ENCODE measurements around the gene WRNIP1. TPM values are rescaled to one million over a fixed set of nuclear protein-coding genes. Genes with fewer than 3 reads are reported as not detected.
"Not testable (repeated sequence)": the region's sequence is repeated elsewhere in the genome, so short reads cannot be mapped to it uniquely, and the experiment has no call there.

Gene WRNIP1
- polyA plus RNA-seq, 4 donors: 47.9 to 62.3 (median 56.9) TPM

DNA sequence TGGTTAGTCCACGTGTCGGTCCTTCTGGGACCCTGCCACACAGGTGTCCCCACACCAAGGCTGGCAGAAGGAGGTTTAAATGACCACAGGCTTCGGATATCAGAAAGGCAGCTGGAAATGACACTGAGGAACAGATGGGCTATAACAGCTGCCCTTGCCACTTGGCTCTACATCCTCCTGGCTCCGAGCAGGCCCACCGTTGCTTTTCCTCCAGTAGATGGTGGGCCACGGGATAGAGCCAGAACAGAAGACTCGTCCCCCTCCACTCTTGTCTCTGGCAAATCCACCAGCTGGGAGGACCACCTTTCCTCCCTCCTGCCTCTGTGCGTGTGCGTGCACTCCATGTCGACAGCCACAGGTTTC, 17.6 kb downstream of the WRNIP1 start:
- no peak for DNase-seq (ENCODE audit: low read depth in 4 of 4, low spot score in 3 of 4)

DNA sequence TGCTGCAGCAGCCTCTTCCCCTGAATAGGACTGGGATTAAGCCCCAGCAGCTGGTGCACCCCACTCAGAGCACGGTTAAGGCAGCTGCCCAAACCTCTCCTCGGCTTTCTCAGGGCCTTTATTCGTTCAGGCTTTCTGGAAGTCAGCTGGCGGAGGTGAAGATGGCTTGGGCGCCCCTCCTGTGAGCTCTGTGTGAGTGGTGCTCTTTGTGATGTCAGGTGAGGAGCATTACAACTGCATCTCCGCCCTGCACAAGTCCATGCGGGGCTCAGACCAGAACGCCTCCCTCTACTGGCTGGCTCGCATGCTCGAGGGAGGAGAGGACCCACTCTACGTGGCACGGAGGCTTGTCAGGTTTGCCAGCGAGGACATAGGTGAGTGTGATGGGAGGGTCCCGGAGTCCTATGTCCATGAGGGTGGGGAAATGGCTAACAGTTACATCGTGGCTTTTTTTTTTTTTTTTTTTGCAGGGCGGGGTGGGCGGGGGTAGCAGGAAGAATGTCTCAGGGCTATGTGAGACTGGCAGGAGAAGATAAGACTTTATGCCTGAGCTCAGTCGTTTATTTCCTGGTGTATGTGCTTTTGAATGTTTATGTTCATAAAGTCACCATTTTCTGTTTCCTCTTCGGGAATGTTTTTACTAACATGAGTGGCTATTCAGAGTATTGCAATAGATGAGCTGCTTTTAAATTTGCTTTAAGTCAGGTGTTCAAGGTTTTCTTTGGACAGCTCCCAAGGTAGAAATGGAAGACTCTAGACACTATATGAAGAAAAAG, 18.2 kb downstream of the WRNIP1 start:
- no peak for DNase-seq (ENCODE audit: low read depth in 4 of 4, low spot score in 3 of 4)

DNA sequence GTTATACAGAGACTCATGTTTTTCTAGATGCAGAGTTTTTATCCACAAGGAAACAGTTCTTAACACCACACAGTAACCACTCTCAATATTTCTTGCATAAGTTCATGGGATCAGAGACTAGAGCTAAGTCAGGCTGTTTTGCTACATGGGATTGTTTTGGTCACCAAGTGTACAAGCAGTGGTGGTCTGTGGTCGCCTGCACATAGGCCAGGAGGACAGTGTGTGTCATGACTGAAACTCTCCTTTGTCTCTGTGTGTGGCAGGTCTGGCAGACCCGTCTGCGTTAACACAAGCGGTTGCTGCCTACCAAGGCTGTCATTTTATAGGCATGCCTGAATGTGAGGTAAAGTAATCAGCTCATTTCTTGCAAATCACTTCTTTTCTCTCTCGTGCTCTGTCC, 18.9 kb downstream of the WRNIP1 start:
- no peak for DNase-seq (ENCODE audit: low read depth in 4 of 4, low spot score in 3 of 4)

GRCh38 chr6:2784930-2785329, 19.7 kb downstream of the WRNIP1 start:
- no peak for DNase-seq (ENCODE audit: low read depth in 4 of 4, low spot score in 3 of 4)

GRCh38 chr6:2786269-2786668, 21.1 kb downstream of the WRNIP1 start:
- no peak for DNase-seq (ENCODE audit: low read depth in 4 of 4, low spot score in 3 of 4)

DNA sequence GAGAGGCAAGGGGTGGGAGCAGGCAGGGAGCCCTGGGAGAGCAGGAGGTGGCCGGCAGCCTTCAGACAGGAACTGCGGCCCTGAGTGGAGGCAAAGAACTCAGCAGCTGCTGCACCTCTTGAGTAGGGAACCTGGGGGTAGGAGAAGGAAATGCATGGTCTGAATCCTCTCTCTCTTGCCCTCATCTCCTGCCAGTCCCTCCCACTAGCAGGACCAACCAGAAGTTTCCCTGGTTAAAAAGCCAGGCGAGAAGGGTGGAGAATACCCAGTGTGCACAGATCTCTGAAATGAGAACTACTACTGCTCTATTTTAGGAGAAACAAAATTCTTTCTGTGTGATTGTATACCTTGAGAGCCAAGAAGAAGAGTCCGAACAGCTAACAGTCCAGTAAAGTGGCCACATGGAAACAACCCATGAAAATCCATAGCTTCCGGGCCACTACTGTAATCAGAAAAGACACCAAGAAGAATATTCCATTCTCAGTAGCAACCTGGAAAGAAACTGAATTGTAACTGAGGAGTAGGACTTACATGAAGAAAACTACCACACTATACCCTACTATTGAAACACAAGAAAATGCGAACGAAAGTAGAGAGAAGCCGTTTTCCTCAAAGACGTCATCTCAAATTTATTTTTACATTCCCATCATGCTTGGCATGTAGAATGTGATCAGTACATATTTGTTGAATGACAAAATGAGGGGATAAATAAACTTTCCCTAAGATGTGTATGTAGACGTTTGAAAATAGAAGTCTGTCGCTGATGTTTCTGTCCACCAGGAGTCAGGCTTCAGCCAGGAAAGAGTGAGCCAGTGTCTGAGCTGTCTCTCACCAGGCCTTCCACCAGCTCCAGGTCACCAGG, 25.6 kb downstream of the WRNIP1 start:
- no peak for DNase-seq (ENCODE audit: low read depth in 4 of 4, low spot score in 3 of 4)

- DNase-seq (ENCODE audit: low read depth in 4 of 4, low spot score in 3 of 4): no peak
Observed at GRCh38 chr6:2791450-2791974, 26.3 kb downstream of the WRNIP1 start.

DNA sequence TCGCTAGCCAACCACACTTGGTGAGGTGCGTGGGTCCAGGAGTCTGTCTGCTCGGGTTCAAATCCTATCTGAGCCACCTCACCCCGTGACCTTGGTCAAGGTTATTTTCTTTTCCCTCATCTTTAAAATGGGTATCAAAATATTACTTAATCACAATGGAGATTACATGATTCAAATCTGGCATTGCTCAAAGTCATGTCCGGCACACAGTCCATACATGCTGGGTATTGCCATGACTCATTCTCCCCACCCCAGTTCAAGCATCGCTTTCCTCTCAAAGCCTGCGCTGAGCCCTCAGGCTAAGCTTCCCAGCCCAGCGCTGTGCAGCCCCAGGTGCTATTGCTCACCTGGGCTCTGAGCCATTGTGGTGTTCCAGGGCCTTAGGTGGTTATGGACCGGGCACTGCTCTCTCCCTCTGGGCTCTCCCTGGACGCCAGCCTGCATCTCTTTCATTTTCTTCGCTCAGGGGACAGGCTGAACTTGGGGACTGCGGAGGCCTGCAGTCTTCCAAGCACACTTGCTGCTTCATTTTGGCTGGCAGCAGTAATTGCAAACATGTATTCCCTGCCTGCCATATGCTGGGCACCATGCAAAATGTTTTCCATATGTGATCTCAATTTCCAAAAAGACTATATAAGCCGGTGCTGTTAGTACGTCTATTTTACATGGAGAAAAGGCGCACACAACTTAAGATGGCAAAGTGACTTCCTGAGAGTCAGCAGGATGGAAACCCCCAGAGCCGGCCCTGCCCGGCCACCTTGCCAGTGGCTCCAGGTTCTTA, 27.3 kb downstream of the WRNIP1 start:
- no peak for DNase-seq (ENCODE audit: low read depth in 4 of 4, low spot score in 3 of 4)

DNA sequence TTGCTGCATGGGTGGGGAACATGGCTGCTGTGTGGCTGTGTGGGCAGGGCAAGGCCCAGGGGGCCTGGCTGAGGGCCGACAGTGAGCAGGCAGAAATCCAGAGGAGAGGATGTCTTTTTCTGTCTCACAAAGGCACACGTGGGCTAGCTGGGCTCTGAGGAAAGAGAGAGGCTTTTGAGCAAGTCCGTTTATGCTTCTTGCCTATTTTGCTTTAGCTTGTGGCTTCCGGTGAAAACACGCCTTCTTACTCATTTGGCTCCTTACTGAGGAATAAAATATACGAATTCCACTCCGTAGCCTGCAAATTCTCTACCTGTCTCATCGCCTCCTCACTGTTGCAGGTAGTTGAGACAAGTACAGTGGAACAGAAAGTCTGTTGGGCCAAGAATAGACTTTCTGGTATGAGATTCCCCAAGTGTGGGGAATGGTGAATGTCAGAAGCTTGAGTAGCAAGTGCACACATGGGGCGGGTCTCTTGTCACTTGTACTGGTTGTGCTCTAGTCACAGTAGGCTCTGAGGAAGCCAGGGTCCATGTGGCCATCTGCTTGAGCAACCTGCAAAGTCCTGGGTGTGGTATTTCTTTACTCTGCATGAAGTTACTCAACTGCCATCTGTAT, 28.4 kb downstream of the WRNIP1 start:
- DNase-seq (ENCODE audit: low read depth in 4 of 4, low spot score in 3 of 4): no peak

GRCh38 chr6:2794171-2794730, 29.1 kb downstream of the WRNIP1 start:
- DNase-seq (ENCODE audit: low read depth in 4 of 4, low spot score in 3 of 4): no peak

DNA sequence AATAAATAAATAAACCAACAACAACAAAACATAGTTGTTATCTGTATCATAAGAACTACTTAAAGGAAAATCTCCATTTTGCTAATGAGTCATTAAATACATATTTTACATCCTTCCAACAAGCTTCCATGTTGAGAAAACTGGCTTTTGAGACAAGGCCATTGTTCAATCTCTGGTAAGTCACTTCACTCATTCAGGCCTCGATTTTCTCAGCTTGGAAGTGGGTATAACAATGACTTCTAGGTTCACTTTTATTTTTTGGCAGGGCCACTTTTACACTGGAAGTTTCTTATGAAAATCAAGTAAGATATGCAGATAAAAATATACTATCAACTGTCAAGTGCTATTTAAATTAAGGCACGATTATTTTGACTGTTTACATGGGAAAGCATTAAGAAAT, 30.0 kb downstream of the WRNIP1 start:
- no peak for DNase-seq (ENCODE audit: low read depth in 4 of 4, low spot score in 3 of 4)

DNA sequence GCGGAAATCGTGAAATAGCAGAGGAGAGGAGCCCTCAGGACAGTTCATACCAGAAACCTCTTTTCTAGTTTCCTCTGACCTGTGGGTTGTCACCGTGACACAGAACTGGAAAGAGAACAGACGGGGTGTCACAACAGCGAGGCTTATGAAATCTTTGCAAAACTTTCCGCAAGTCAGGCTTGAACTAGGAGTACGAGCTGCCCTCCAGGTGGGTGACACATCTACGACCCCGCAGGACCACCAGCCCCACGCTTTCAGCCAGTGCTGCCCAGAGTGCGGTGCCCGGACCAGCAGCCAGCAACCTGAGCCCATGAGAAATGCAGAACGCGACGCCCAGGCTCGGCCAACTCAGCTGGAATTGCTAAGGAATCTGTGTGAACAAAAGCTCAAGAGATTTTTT, 30.8 kb downstream of the WRNIP1 start:
- no peak for DNase-seq (ENCODE audit: low read depth in 4 of 4, low spot score in 3 of 4)

DNA sequence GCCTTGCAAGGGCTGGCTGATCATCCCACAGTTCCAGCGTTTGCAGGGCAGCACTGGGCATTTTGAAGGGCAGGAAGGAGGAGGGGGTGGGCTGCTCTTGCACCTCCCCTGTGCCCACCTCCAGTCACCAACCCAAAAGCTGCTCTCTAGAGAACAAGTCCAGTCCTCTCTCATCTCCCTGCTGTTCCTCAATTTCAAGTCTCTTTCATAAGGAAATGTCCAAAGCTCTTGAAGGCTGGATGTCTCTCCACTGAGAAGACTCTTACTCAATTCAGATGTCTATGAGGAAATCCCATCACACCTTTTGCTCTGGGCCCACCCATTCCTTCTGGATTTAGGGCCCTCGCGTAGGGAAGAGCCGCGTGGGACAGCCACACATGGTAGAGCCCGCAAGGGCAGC, 31.7 kb downstream of the WRNIP1 start:
- no peak for DNase-seq (ENCODE audit: low read depth in 4 of 4, low spot score in 3 of 4)

DNA sequence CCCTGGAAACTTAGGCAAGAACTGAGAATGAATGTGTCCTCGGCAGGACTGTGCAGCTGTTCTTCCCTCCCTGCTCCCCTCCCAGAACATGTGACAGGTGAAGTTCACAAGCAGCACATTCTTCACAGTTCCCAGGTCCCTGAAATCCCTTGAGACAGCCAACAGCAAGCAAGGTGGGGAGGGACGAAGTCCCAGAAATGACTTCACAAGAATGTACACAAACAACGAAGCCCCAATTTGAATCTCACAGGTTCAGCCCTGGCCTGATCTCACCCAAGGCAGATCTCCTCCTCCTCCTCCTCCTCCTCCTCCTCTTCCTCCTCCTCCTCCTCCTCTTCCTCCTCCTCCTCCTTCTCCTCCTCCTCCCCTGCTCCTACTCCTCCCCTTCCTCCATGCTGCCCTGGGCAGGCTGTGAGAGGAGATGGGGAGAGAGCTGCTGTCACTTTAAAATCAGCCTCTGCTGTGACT, 32.4 kb downstream of the WRNIP1 start:
- DNase-seq (ENCODE audit: low read depth in 4 of 4, low spot score in 3 of 4): no peak

GRCh38 chr6:2798586-2799134, 33.5 kb downstream of the WRNIP1 start:
- no peak for DNase-seq (ENCODE audit: low read depth in 4 of 4, low spot score in 3 of 4)

GRCh38 chr6:2799936-2800527, 34.8 kb downstream of the WRNIP1 start:
- no peak for DNase-seq (ENCODE audit: low read depth in 4 of 4, low spot score in 3 of 4)

DNA sequence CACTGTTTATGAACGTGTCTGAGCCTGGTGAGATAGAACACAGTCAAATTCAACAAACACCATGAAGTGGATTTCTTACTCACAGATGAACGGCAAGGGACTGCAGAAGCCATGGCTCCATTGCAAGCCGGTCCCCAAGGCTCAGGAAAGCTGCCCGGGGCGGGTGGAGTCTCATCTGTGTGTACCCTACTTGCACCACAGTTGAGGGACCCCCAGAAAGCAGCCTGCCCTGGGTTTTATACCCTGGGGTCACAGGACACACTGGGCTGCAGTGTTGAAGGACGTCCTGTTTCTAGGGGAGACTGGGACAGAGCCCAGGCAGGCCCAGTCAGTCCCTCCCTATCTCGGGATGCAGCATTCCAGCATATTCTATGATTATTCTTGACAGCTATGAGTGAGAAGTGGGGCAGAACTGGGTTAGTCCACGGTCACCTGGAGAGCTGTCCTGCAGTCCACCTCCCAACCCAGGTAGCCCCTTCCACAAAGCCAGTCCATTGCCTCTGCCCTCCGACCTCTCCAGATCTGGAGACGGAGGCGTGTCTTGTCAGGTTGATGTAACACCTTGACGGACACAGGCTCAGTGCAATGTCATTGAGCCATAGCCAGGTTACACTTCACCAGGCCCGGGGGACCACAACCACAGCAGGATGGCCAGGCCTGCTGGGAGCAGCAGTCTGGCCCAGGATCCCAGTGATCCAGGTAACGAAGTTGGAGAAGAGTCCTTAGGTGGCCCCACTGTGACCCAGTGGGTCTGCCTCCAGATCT, 35.5 kb downstream of the WRNIP1 start:
- no peak for DNase-seq (ENCODE audit: low read depth in 4 of 4, low spot score in 3 of 4)

GRCh38 chr6:2801687-2802086, 36.5 kb downstream of the WRNIP1 start:
- not testable (repeated sequence) for DNase-seq (ENCODE audit: low read depth in 4 of 4, low spot score in 3 of 4)
